Measurements from ENCODE around the gene C9orf152.

C9orf152 gene

DNA sequence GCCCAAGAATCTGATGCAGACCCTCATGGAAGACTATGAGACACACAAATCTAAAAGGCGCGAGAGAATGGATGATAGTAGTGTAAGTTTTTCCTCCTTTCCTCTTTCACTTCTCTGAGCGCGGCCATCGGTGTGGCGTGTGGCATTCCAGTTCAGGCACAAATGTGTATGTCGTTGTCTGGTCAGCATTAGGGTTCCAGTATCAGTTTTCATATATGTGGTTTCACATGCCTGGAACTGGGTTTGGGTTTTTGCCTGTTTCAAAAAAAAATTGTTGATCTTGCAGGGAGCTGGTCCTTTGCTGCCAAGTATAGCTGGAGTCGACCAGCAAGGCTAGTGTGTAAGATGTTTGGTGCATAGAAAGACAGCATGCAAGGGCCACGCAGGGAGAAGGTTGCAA is 51.5 kb downstream of the C9orf152 start:
- Histone ChIP-seq H3K36me3 (peaks cover 0 to 4% (median 2%) of the 10 kb centered on the region in 3 donors), H3K27ac (no peak overlapping the region), H3K4me1 (peaks cover 4 to 74% (median 29%) of the 10 kb centered on the region in 4 donors), H3K4me3 (no peak overlapping the region), H3K9me3 (no peaks in the 10 kb centered on the region), H3K27me3 (no peaks in the 10 kb centered on the region)
- no peak for DNase-seq
- TF ChIP-seq CTCF (IDR thresholded peaks at IDR 0.05) = no peak
- intact Hi-C loops (cut with DNase I; ENCODE audit: low total_unique reads) = loop anchor here (10.0 kb wide), 2 partner anchors 58 to 102 kb away; no protein-coding TSS in a partner anchor

DNA sequence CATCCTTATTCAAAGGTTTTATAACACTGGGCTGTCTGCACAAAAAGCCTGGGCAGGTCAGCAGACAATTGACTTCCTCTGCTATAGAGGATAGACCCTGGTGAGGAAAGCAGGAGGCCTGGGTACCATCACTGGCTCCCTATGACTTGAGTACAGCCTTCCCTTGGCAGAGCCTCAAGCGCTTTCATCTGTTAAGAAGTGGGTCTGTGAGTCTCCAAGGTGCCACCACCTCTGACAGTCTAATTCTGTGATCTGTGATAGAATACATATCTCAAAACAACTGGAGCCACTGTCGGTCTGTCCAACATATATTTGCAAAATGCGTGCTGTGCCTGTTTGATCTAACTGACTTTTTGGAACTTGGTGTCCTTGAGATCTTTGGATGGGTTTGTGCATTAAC is 52.2 kb downstream of the C9orf152 start:
- Histone ChIP-seq H3K9me3 (no peaks in the 10 kb centered on the region), H3K27me3 (no peaks in the 10 kb centered on the region), H3K27ac (no peak overlapping the region), H3K4me1 (peaks cover 4 to 80% (median 29%) of the 10 kb centered on the region in 4 donors), H3K4me3 (no peak overlapping the region), H3K36me3 (peaks cover 0 to 2% (median 0%) of the 10 kb centered on the region in 3 donors)
- TF ChIP-seq CTCF (IDR thresholded peaks at IDR 0.05) = no peak
- DNase-seq = no peak
- intact Hi-C loops (cut with DNase I; ENCODE audit: low total_unique reads) = loop anchor here (10.0 kb wide), 2 partner anchors 59 to 101 kb away; no protein-coding TSS in a partner anchor

GRCh38 chr9:110153431-110153830 is 54.5 kb downstream of the C9orf152 start:
- H3K27me3 ChIP-seq = no peaks in the 10 kb centered on the region
- intact Hi-C loops (cut with DNase I; ENCODE audit: low total_unique reads) = loop anchor here (2.0 to 10.0 kb wide), 4 partner anchors 61 to 581 kb away; no protein-coding TSS in a partner anchor
- TF ChIP-seq CTCF (IDR thresholded peaks at IDR 0.05) = no peak
- no peak for DNase-seq
- H3K4me1 ChIP-seq = peaks cover 4 to 82% (median 41%) of the 10 kb centered on the region in 4 donors
- H3K9me3 ChIP-seq = no peaks in the 10 kb centered on the region
- H3K36me3 ChIP-seq = no peaks in the 10 kb centered on the region
- no peak overlapping the region for H3K4me3 ChIP-seq
- no peak overlapping the region for H3K27ac ChIP-seq

- Histone ChIP-seq H3K27me3 (no peaks in the 10 kb centered on the region), H3K36me3 (no peaks in the 10 kb centered on the region), H3K27ac (peak overlapping the region; percentile 14 to 24), H3K9me3 (no peaks in the 10 kb centered on the region), H3K4me1 (peaks cover 4 to 82% (median 42%) of the 10 kb centered on the region in 4 donors), H3K4me3 (no peak overlapping the region)
- no peak for DNase-seq
- peak; percentile 62 to 72 for TF ChIP-seq CTCF (IDR thresholded peaks at IDR 0.05)
- intact Hi-C loops (cut with DNase I; ENCODE audit: low total_unique reads) = loop anchor here (2.0 to 10.0 kb wide), 4 partner anchors 62 to 581 kb away; no protein-coding TSS in a partner anchor
Measured at GRCh38 chr9:110152704-110153374, 55.1 kb downstream of the C9orf152 start.
